Measurements from ENCODE around the gene RIMBP2. TPM values are rescaled to one million over a fixed set of nuclear protein-coding genes. Genes with fewer than 3 reads are reported as not detected.

The RIMBP2 gene
- total and polyA plus RNA-seq, 9 donors: 1.1 to 16.2 (median 3.5) TPM

DNA sequence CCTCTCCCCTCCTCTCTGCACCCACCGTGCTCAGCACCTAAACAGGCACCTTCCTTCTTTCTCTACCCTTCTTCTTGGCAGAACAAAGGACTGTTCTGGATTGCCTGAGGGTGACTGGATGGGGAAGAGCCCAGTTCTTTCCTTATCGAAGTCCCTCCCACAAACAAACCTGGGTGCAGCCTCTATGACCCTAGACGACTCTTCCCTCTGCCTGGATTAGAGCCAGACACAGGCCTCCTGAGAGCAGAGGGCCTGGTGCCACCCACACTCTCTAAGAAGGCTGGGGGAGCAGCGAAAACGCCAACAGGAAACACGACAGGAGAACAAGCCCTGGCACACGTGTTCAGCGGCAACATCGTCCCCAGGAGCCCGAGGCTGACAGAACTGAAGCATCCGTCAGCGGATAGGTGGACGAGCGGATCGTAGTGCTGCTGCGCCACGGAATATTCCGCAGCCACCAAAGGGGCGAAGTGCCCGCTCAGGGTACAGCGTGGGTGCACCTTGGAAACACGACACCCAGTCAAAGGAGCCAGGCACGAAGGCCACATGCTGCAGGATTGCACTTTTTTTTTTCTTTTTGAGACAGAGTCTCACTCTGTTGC, 38.0 kb downstream of the RIMBP2 start:
- Histone ChIP-seq H3K9me3 (no peaks in the 10 kb centered on the region), H3K4me1 (ENCODE audit: insufficient read depth) (no peaks in the 10 kb centered on the region), H3K4me3 (no peak overlapping the region), H3K27ac (no peak overlapping the region), H3K36me3 (no peaks in the 10 kb centered on the region), H3K27me3 (no peaks in the 10 kb centered on the region)
- WGBS, 3 donors: 74 to 85% (median 81%) methylated on average over 23 of the region's 23 CpGs
- TF ChIP-seq EP300 (IDR thresholded peaks at IDR 0.05) (no peak), POLR2A (IDR thresholded peaks at IDR 0.05) (no peak)
- TF ChIP-seq, protein P1, sequence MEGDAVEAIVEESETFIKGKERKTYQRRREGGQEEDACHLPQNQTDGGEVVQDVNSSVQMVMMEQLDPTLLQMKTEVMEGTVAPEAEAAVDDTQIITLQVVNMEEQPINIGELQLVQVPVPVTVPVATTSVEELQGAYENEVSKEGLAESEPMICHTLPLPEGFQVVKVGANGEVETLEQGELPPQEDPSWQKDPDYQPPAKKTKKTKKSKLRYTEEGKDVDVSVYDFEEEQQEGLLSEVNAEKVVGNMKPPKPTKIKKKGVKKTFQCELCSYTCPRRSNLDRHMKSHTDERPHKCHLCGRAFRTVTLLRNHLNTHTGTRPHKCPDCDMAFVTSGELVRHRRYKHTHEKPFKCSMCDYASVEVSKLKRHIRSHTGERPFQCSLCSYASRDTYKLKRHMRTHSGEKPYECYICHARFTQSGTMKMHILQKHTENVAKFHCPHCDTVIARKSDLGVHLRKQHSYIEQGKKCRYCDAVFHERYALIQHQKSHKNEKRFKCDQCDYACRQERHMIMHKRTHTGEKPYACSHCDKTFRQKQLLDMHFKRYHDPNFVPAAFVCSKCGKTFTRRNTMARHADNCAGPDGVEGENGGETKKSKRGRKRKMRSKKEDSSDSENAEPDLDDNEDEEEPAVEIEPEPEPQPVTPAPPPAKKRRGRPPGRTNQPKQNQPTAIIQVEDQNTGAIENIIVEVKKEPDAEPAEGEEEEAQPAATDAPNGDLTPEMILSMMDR (IDR thresholded peaks at IDR 0.05): no peak
- no peak for DNase-seq
- intact Hi-C loops (cut with DNase I): no loop called here

- Histone ChIP-seq H3K4me1 (ENCODE audit: insufficient read depth) (no peaks in the 10 kb centered on the region), H3K4me3 (no peak overlapping the region), H3K27me3 (no peaks in the 10 kb centered on the region), H3K36me3 (no peaks in the 10 kb centered on the region), H3K27ac (no peak overlapping the region), H3K9me3 (no peaks in the 10 kb centered on the region)
- WGBS, 3 donors: 94 to 96% (median 95%) methylated on average over 15 of the region's 15 CpGs
- DNase-seq: no peak
- intact Hi-C loops (cut with DNase I): no loop called here
- TF ChIP-seq, protein P1 (IDR thresholded peaks at IDR 0.05): no peak
- TF ChIP-seq POLR2A (IDR thresholded peaks at IDR 0.05) (no peak), EP300 (IDR thresholded peaks at IDR 0.05) (no peak)
Measured at GRCh38 chr12:130675791-130676190, 40.3 kb downstream of the RIMBP2 start.

GRCh38 chr12:130675121-130675520, 41.0 kb downstream of the RIMBP2 start:
- H3K27me3 ChIP-seq: no peaks in the 10 kb centered on the region
- no peak overlapping the region for H3K27ac ChIP-seq
- H3K36me3 ChIP-seq: no peaks in the 10 kb centered on the region
- H3K9me3 ChIP-seq: no peaks in the 10 kb centered on the region
- DNase-seq: no peak
- WGBS, 3 donors: 94 to 95% (median 95%) methylated on average over 15 to 16 of the region's 16 CpGs
- no peaks in the 10 kb centered on the region for H3K4me1 ChIP-seq (ENCODE audit: insufficient read depth)
- no peak overlapping the region for H3K4me3 ChIP-seq
- intact Hi-C loops (cut with DNase I): no loop called here
- TF ChIP-seq EP300 (IDR thresholded peaks at IDR 0.05): no peak
- no peak for TF ChIP-seq POLR2A (IDR thresholded peaks at IDR 0.05)
- TF ChIP-seq, protein P1 (IDR thresholded peaks at IDR 0.05): no peak

- WGBS, 3 donors: 89 to 91% (median 90%) methylated on average over 24 of the region's 24 CpGs
- no peaks in the 10 kb centered on the region for H3K27me3 ChIP-seq
Measured at GRCh38 chr12:130674676-130675075, 41.4 kb downstream of the RIMBP2 start.

More at GRCh38 chr12:130674676-130675075, 41.4 kb downstream of the RIMBP2 start:
- DNase-seq: no peak
- Histone ChIP-seq H3K9me3 (no peaks in the 10 kb centered on the region), H3K4me3 (no peak overlapping the region), H3K36me3 (no peaks in the 10 kb centered on the region), H3K27ac (no peak overlapping the region), H3K4me1 (ENCODE audit: insufficient read depth) (no peaks in the 10 kb centered on the region)
- intact Hi-C loops (cut with DNase I): no loop called here
- TF ChIP-seq, protein P1 (IDR thresholded peaks at IDR 0.05): no peak
- TF ChIP-seq EP300 (IDR thresholded peaks at IDR 0.05) (no peak), POLR2A (IDR thresholded peaks at IDR 0.05) (no peak)
